Smooth muscle cell of trachea (primary cell): ENCODE data around the gene COL12A1. TPM values are rescaled to one million over a fixed set of nuclear protein-coding genes. Genes with fewer than 3 reads are reported as not detected.

Experiments
- total RNA-seq: library from RNA; depleted of rRNA; stranded (reverse); fragments of >200 nt; gene quantifications from 2 replicates; pipeline ENCODE4 v1.2.1, GENCODE V29; 2014

COL12A1 gene
- total RNA-seq: 506 and 524 TPM in 2 replicates

GRCh38 chr6:75205776-75206575, at the start of gene COL12A1:
Gene COL12A1, minus strand, starts transcription at chr6:75206053. Its CDS starts 3,261 bp downstream, at chr6:75202792.

GRCh38 chr6:75243333-75244062, 37.6 kb upstream of the COL12A1 start, which contains the start of gene COX7A2:
Gene COX7A2, minus strand, starts transcription at chr6:75243801. Its CDS starts 67 bp downstream, at chr6:75243734.

Other genes starting within 250 kb of the COL12A1 start
- 68.5 and 190 TPM in 2 replicates for gene COX7A2, start 37.7 kb upstream of the COL12A1 start, total RNA-seq
- 172 and 185 TPM in 2 replicates for gene TMEM30A, start 78.7 kb upstream of the COL12A1 start, total RNA-seq